Bladder microvascular endothelial cell (primary cell): ENCODE data around the gene BORCS5. TPM values are rescaled to one million over a fixed set of nuclear protein-coding genes. Genes with fewer than 3 reads are reported as not detected.

ENCODE experiments used
- total RNA-seq: library from RNA; depleted of rRNA; stranded (reverse); fragments of >200 nt; gene quantifications from 2 replicates; pipeline ENCODE4 v1.2.3, GENCODE V29; 2014

BORCS5 gene
- 5.5 and 6.9 TPM in 2 replicates for total RNA-seq

DNA sequence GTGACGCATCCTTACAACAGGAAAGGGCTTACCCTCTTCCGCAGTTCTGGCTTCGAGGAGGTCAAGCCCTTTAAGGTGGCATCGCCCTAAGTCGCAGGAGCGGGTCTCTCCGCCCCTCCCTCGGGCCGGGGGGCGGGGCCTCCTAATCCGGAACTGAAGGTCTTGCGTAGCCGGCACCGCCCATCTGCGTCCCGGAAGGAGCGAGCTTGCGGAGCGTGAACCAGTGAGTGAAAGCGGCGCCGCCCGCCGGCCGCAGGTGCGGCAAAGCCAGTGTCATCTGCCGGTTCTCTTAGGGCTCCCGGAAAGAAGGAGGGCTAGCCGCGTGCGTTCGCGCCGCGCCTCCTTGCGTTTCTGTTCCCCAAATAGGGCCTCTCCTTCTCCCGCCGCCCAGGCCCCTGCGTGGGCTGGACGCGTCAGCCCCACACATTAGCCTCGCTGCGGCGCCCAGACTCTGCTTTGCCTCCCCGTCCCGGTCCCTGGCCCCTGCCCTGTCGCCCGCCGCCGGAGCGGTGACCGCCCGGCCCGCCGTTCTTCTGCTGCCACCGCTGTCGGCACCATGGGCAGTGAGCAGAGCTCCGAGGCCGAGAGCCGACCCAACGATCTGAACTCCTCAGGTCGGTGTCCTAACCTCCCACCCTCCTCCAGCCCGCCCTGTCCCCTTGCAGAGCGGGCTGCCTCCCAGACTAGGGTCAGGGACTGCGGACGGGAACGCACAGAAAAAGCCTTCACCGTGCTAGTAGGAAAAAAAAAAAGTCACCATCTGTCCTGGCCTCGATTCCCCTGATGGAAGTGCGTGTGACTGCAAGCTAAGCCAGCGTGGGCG lies at the start of gene BORCS5:
TSS of gene BORCS5 (plus strand) at position 183 of the 823 bp plus-strand sequence. CDS start at position 557, 374 bp downstream.

GRCh38 chr12:12349711-12350665 lies 6.9 kb upstream of the BORCS5 start, which contains the start of gene MANSC1:
Gene MANSC1, minus strand, starts transcription at chr12:12350242. Its CDS starts 6,928 bp downstream, at chr12:12343314.

Other genes with a start within 250 kb of the BORCS5 start
- gene LRP6, start 90.0 kb upstream of the BORCS5 start, total RNA-seq: 20.7 and 57.2 TPM in 2 replicates
- 4.7 and 6.5 TPM in 2 replicates for gene MANSC1, start 6.8 kb upstream of the BORCS5 start, total RNA-seq
- gene DUSP16, start 205.8 kb downstream of the BORCS5 start, total RNA-seq: 6.8 and 17.3 TPM in 2 replicates